ENCODE data around the gene TMEM145. TPM values are rescaled to one million over a fixed set of nuclear protein-coding genes. Genes with fewer than 3 reads are reported as not detected.
A peak's percentile ranks its signal among the peaks of the same experiment; 100 is the strongest.

TMEM145 gene
- total and polyA plus RNA-seq, 7 donors: 0.21 to 2.5 (median 0.54) TPM; not detected in 1

DNA sequence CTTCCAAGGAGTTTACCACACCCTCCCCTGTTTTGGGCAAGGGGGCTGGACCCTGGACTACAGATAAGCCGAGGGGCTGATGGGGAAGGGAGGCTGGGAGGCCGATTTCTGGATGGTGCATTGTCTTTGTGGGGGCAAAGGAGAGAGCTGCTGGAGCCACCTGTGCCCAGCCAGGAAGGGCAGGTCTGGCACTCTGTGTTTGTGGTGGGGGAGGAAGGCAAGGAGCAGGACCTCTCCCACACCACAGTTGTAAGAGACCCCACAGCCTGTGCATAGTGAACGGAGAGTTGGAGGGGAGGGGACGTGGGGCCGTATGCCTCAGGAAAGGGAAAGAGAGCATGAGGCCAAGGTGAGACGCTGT is 27.1 kb upstream of the TMEM145 start:
- Histone ChIP-seq H3K9me3 (no peaks in the 10 kb centered on the region), H3K4me1 (peaks cover 43% of the 10 kb centered on the region), H3K4me3 (peak overlapping the region; percentile 68), H3K27ac (peak overlapping the region; percentile 23), H3K36me3 (ENCODE audit: insufficient read depth in 1 of 2, low read depth in 1 of 2) (peaks cover 8 to 43% of the 10 kb centered on the region in 2 donors), H3K27me3 (ENCODE audit: insufficient read depth in 3 of 3, low read length in 2 of 3) (no peaks in the 10 kb centered on the region)
- 45 to 54% (median 51%) methylated on average over 4 to 6 of the region's 6 CpGs for WGBS, 3 donors
- intact Hi-C loops (cut with DNase I): no loop called here
- TF ChIP-seq, protein P1, sequence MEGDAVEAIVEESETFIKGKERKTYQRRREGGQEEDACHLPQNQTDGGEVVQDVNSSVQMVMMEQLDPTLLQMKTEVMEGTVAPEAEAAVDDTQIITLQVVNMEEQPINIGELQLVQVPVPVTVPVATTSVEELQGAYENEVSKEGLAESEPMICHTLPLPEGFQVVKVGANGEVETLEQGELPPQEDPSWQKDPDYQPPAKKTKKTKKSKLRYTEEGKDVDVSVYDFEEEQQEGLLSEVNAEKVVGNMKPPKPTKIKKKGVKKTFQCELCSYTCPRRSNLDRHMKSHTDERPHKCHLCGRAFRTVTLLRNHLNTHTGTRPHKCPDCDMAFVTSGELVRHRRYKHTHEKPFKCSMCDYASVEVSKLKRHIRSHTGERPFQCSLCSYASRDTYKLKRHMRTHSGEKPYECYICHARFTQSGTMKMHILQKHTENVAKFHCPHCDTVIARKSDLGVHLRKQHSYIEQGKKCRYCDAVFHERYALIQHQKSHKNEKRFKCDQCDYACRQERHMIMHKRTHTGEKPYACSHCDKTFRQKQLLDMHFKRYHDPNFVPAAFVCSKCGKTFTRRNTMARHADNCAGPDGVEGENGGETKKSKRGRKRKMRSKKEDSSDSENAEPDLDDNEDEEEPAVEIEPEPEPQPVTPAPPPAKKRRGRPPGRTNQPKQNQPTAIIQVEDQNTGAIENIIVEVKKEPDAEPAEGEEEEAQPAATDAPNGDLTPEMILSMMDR (IDR thresholded peaks at IDR 0.05): no peak
- DNase-seq (peak in 1 of 2 donors; percentile 51), ATAC-seq (no peak)

DNA sequence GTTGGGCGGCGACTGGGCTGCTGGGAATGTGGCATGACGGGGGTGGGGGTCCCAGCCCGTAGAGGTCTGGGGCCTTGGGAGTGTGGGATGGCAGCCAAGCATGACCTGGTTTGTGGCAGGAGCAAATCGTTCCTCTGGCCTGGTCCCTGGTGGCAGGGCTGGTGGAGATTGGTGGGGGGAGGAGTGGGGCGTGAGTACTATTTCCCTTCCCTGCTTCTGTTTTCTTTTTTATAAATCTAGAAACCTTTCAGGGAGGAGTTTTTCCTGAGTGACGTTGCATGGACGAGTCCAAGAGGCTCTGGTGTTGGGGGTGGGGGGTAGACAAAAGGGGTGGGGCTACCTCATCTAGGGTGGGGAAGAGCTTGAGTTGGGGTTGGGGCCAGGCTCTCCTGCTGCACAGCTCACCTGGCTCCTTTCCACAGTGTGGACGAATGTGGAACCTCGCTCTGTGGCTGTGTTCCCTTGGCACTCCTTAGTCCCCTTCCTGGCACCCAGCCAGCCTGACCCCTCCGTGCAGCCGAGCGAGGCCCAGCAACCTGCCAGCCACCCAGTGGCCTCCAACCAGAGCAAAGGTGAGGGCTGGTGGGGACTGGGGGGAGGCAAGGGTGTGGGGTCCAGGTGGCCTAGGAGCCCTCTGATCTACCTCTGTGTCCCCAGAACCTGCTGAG is 26.6 kb upstream of the TMEM145 start:
- peak in 1 of 2 donors; percentile 69 for DNase-seq
- no peaks in the 10 kb centered on the region for H3K27me3 ChIP-seq (ENCODE audit: insufficient read depth in 3 of 3, low read length in 2 of 3)
- peaks cover 38% of the 10 kb centered on the region for H3K4me1 ChIP-seq
- H3K9me3 ChIP-seq: no peaks in the 10 kb centered on the region
- H3K27ac ChIP-seq: peak overlapping the region; percentile 23
- ATAC-seq: no peak
- intact Hi-C loops (cut with DNase I): no loop called here
- H3K36me3 ChIP-seq (ENCODE audit: insufficient read depth in 1 of 2, low read depth in 1 of 2): peaks cover 8 to 48% of the 10 kb centered on the region in 2 donors
- H3K4me3 ChIP-seq: peak overlapping the region; percentile 68
- 21 to 26% (median 25%) methylated on average over 13 of the region's 13 CpGs for WGBS, 3 donors
- TF ChIP-seq, protein P1 (IDR thresholded peaks at IDR 0.05): no peak

DNA sequence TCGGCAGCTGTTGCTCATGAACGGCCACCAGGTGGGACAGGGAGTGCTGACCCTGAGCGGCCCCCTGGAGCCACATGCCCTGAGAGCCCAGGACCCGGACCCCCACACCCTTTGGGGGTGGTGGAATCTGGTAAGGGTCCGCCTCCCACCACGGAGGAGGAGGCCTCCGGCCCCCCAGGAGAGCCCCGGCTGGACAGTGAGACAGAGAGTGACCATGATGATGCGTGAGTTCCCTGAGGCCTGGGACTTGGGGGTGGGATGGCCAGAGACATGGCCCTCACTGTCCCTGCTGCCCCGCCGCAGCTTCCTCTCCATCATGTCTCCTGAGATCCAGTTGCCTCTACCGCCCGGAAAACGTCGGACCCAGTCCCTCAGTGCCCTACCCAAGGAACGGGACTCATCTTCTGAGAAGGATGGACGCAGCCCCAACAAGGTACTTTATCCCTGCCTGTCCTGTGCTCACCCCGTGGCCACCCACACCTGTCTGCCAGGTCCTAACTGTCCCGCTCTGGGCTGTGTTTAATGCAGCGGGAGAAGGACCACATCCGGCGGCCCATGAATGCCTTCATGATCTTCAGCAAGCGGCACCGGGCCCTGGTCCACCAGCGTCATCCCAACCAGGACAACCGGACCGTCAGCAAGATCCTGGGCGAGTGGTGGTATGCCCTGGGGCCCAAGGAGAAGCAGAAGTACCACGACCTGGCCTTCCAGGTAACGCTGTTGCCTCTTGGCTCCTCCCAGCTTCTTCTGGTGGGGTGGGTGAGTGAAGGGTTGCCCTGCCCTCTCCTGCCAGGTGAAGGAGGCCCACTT is 25.9 kb upstream of the TMEM145 start:
- Histone ChIP-seq H3K4me3 (no peak overlapping the region), H3K27ac (no peak overlapping the region)

DNA sequence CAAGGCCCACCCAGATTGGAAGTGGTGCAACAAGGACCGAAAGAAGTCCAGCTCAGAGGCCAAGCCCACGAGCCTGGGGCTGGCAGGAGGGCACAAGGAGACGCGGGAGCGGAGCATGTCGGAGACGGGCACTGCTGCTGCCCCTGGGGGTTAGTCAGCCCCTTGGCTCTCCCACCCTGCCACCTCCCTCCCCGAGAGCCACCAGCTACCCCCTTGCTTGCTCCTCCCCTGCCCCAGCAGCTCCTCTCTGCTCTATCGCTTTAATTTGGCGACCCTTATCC is 25.3 kb upstream of the TMEM145 start:
- TF ChIP-seq, protein P1 (IDR thresholded peaks at IDR 0.05): no peak
- DNase-seq (peak in 1 of 2 donors; percentile 7), ATAC-seq (no peak)
- intact Hi-C loops (cut with DNase I): no loop called here
- no peak overlapping the region for H3K27ac ChIP-seq
- no peaks in the 10 kb centered on the region for H3K27me3 ChIP-seq (ENCODE audit: insufficient read depth in 3 of 3, low read length in 2 of 3)
- WGBS, 3 donors: 89 to 94% (median 90%) methylated on average over 10 of the region's 10 CpGs
- H3K36me3 ChIP-seq (ENCODE audit: insufficient read depth in 1 of 2, low read depth in 1 of 2): peaks cover 8 to 61% of the 10 kb centered on the region in 2 donors
- peaks cover 25% of the 10 kb centered on the region for H3K4me1 ChIP-seq
- H3K4me3 ChIP-seq: no peak overlapping the region
- H3K9me3 ChIP-seq: no peaks in the 10 kb centered on the region

More for the DNA sequence above, 25.9 kb upstream of the TMEM145 start:
- ATAC-seq (no peak), DNase-seq (no peak)
- Histone ChIP-seq H3K4me1 (peaks cover 30% of the 10 kb centered on the region), H3K9me3 (no peaks in the 10 kb centered on the region), H3K27me3 (ENCODE audit: insufficient read depth in 3 of 3, low read length in 2 of 3) (no peaks in the 10 kb centered on the region), H3K36me3 (ENCODE audit: insufficient read depth in 1 of 2, low read depth in 1 of 2) (peaks cover 8 to 55% of the 10 kb centered on the region in 2 donors)
- intact Hi-C loops (cut with DNase I): no loop called here
- 86 to 91% (median 89%) methylated on average over 27 to 30 of the region's 30 CpGs for WGBS, 3 donors
- TF ChIP-seq, protein P1 (IDR thresholded peaks at IDR 0.05): no peak
